Measurements from ENCODE around the gene TAF10. TPM values are rescaled to one million over a fixed set of nuclear protein-coding genes. Genes with fewer than 3 reads are reported as not detected.

The TAF10 gene
- total RNA-seq, 4 donors from 2014 or later: 49.8 to 77.8 (median 65.7) TPM

DNA sequence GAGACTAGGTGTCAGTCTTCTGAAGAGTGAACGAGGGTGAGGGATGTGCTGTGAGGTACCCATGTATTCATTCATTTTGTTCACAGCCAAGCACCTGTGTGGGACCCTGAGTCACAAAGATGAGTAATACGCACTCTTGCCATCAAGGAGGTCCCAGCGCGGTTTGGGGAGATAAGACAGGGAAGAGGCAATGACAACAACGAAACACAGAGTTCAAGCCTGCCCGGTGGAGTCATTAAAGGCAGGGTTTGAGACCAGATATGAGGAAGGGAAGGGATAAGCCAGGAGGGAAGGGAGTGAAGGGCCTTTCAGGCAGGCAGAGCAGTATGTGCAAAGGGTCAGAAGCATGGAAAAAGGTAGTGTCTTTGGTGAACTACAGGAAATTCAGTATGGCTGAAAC, 39.0 kb upstream of the TAF10 start:
- H3K36me3 ChIP-seq: no peaks in the 10 kb centered on the region
- H3K27me3 ChIP-seq: peaks cover 6 to 9% (median 8%) of the 10 kb centered on the region in 3 donors
- ATAC-seq (no peak), DNase-seq (no peak)
- peaks cover 11 to 25% of the 10 kb centered on the region in 2 donors for H3K4me1 ChIP-seq
- H3K4me3 ChIP-seq: no peak overlapping the region
- intact Hi-C loops (cut with DNase I; ENCODE audit: low total_unique reads) (no loop called here), in situ Hi-C loops (cut with MboI; ENCODE audit: low sequenced_read_pairs in 4 of 4) (no loop called here)
- TF ChIP-seq POLR2A (IDR thresholded peaks at IDR 0.05): no peak
- TF ChIP-seq, protein P1, sequence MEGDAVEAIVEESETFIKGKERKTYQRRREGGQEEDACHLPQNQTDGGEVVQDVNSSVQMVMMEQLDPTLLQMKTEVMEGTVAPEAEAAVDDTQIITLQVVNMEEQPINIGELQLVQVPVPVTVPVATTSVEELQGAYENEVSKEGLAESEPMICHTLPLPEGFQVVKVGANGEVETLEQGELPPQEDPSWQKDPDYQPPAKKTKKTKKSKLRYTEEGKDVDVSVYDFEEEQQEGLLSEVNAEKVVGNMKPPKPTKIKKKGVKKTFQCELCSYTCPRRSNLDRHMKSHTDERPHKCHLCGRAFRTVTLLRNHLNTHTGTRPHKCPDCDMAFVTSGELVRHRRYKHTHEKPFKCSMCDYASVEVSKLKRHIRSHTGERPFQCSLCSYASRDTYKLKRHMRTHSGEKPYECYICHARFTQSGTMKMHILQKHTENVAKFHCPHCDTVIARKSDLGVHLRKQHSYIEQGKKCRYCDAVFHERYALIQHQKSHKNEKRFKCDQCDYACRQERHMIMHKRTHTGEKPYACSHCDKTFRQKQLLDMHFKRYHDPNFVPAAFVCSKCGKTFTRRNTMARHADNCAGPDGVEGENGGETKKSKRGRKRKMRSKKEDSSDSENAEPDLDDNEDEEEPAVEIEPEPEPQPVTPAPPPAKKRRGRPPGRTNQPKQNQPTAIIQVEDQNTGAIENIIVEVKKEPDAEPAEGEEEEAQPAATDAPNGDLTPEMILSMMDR (IDR thresholded peaks at IDR 0.05 in 4 of 5, conservative IDR thresholded peaks at IDR 0.05 in 1 of 5): no peak
- H3K27ac ChIP-seq: no peak overlapping the region
- H3K9me3 ChIP-seq: no peaks in the 10 kb centered on the region

DNA sequence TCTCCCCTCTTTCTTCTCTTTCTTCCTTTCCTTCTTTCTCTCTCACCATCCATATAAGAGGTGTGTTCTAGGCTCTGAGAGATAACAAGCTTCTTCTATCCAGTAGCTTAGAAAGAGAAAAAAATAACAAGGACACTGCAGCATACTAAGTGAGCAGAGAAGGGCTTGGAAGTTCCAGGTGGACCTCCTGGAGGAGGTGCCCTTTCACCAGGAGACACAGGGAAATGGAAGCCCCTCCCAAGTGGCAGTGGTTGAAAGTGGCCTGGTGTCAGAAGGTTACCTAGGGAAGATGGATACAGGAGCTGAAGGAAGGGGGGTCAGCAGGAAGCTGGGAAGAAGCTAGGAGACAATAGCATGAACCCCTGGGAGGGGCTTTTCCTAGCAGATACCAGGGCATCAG, 38.1 kb upstream of the TAF10 start:
- Histone ChIP-seq H3K4me1 (peaks cover 15 to 30% of the 10 kb centered on the region in 2 donors), H3K27me3 (peaks cover 3 to 8% (median 5%) of the 10 kb centered on the region in 3 donors), H3K4me3 (no peak overlapping the region), H3K9me3 (no peaks in the 10 kb centered on the region), H3K27ac (no peak overlapping the region), H3K36me3 (no peaks in the 10 kb centered on the region)
- no peak for TF ChIP-seq POLR2A (IDR thresholded peaks at IDR 0.05)
- TF ChIP-seq, protein P1 (IDR thresholded peaks at IDR 0.05 in 4 of 5, conservative IDR thresholded peaks at IDR 0.05 in 1 of 5): no peak
- intact Hi-C loops (cut with DNase I; ENCODE audit: low total_unique reads) (no loop called here), in situ Hi-C loops (cut with MboI; ENCODE audit: low sequenced_read_pairs in 4 of 4) (no loop called here)
- DNase-seq: no peak
- ATAC-seq: no peak

DNA sequence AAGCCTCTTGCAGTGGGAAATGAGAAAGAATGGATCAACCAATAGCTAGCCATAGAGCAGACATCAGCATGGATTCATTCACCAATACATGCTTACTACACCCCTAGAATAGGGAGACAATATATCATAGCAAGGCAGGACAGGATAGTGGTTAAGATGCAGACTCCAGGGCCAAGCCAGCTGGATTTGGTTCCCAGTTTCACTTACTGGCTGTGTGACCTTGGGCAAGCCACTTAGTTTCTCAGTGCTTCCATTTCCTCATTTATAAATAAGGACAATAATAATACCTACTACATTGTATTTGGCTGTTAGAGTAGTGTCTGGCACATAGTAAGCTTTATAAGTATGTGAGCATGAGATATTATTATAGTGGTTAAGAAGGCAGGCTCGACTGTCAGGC, 36.5 kb upstream of the TAF10 start:
- in situ Hi-C loops (cut with MboI; ENCODE audit: low sequenced_read_pairs in 4 of 4) (no loop called here), intact Hi-C loops (cut with DNase I; ENCODE audit: low total_unique reads) (no loop called here)
- Histone ChIP-seq H3K27me3 (no peaks in the 10 kb centered on the region), H3K36me3 (no peaks in the 10 kb centered on the region), H3K4me1 (peaks cover 15 to 30% of the 10 kb centered on the region in 2 donors), H3K4me3 (no peak overlapping the region), H3K9me3 (no peaks in the 10 kb centered on the region), H3K27ac (no peak overlapping the region)
- no peak for ATAC-seq
- no peak for TF ChIP-seq POLR2A (IDR thresholded peaks at IDR 0.05)
- TF ChIP-seq, protein P1 (IDR thresholded peaks at IDR 0.05 in 4 of 5, conservative IDR thresholded peaks at IDR 0.05 in 1 of 5): no peak
- no peak for DNase-seq

DNA sequence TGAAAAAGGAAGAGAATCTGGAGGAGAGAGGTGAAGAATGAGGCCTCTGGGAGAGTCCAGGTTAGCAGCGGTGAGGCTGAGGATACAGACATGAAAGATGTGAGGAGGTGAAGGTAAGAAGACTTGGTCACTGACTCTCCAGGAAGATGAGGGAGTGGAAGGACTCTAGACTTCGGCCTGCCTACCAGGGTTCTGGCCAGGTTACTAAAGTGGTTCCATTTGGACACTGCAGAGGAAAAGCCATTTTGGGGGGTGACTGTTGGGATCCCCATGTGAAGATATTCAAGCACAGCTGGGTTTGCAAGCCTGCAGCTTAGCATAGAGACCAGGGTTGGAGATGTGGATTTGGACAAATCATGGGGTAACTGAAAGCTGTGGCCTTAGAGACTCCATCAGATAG, 35.8 kb upstream of the TAF10 start:
- DNase-seq (no peak), ATAC-seq (no peak)
- H3K4me3 ChIP-seq: no peak overlapping the region
- H3K9me3 ChIP-seq: no peaks in the 10 kb centered on the region
- TF ChIP-seq POLR2A (IDR thresholded peaks at IDR 0.05): no peak
- TF ChIP-seq, protein P1 (IDR thresholded peaks at IDR 0.05 in 4 of 5, conservative IDR thresholded peaks at IDR 0.05 in 1 of 5): no peak
- no peaks in the 10 kb centered on the region for H3K27me3 ChIP-seq
- in situ Hi-C loops (cut with MboI; ENCODE audit: low sequenced_read_pairs in 4 of 4) (no loop called here), intact Hi-C loops (cut with DNase I; ENCODE audit: low total_unique reads) (no loop called here)
- peaks cover 15 to 30% of the 10 kb centered on the region in 2 donors for H3K4me1 ChIP-seq
- H3K27ac ChIP-seq: peak overlapping the region; percentile 74 to 77 (median 76)
- no peaks in the 10 kb centered on the region for H3K36me3 ChIP-seq
